Testis (tissue), 2 donors: ENCODE data around the gene TMEM203.

ENCODE experiments used
- POLR2A ChIP-seq: fragments of 450-650 bp; IDR thresholded peaks from one replicate; pipeline ENCODE4 v1.6.1; 2017; ENCODE audit warnings: antibody characterized with exemption, mild to moderate bottlenecking, moderate library complexity
- TF ChIP-seq, protein P1 (sequence below), 3 experiments: fragments of 450-650 bp in 2 of 3; fragments of 200-600 bp in 1 of 3; sonication (generic) in 1 of 3; IDR thresholded peaks; one replicate each; pipeline ENCODE4 v1.5.1; 2016 to 2019; ENCODE audit warnings: antibody characterized with exemption in 3 of 3, mild to moderate bottlenecking in 2 of 3, moderate library complexity in 1 of 3

DNA sequence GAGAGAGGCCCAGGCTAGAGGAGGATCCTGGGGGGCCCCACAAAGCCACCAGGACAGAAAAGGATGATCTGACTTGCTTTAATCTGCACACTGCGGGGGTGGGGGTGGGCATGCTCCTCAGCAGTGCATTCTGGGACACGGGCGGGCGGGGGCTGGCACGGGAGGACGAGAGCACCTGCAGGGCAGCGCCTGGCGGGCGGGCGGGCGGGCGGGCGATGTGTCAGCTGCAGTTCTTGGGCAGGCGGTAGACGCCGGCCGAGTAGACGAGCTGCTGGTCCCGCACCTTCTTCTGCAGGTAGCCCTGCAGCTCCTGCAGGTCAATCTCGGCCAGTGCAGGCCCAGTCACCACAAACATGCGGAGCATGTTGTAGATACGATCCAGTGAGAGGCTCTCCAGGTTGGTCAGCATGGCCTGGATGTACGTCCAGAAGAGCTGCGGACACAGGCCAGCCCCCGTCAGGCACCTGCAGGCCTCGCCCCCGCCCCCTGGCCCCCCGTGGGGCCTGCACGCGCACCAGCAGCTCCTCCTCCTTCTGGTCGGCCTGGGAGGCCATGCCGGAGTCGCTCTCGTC is 30.6 kb downstream of the TMEM203 start:
- TF ChIP-seq POLR2A: no peak
- TF ChIP-seq, protein P1, sequence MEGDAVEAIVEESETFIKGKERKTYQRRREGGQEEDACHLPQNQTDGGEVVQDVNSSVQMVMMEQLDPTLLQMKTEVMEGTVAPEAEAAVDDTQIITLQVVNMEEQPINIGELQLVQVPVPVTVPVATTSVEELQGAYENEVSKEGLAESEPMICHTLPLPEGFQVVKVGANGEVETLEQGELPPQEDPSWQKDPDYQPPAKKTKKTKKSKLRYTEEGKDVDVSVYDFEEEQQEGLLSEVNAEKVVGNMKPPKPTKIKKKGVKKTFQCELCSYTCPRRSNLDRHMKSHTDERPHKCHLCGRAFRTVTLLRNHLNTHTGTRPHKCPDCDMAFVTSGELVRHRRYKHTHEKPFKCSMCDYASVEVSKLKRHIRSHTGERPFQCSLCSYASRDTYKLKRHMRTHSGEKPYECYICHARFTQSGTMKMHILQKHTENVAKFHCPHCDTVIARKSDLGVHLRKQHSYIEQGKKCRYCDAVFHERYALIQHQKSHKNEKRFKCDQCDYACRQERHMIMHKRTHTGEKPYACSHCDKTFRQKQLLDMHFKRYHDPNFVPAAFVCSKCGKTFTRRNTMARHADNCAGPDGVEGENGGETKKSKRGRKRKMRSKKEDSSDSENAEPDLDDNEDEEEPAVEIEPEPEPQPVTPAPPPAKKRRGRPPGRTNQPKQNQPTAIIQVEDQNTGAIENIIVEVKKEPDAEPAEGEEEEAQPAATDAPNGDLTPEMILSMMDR (IDR thresholded peaks at IDR 0.05): no peak
